Measurements from ENCODE around the gene HCFC1R1.
"Not testable (repeated sequence)": the region's sequence is repeated elsewhere in the genome, so short reads cannot be mapped to it uniquely, and the experiment has no call there.

The HCFC1R1 gene

GRCh38 chr16:3056336-3057180, 32.8 kb upstream of the HCFC1R1 start:
- FAIRE-seq, result no peak

- FAIRE-seq, result not testable (repeated sequence)
Observed at GRCh38 chr16:3055734-3056115, 32.0 kb upstream of the HCFC1R1 start.

GRCh38 chr16:3054965-3055733, 31.4 kb upstream of the HCFC1R1 start:
- no peak for FAIRE-seq

GRCh38 chr16:3053330-3053710, 29.6 kb upstream of the HCFC1R1 start:
- FAIRE-seq, result not testable (repeated sequence)

- not testable (repeated sequence) for FAIRE-seq
Observed at GRCh38 chr16:3052571-3053329, 29.0 kb upstream of the HCFC1R1 start.

GRCh38 chr16:3051494-3051893, 27.8 kb upstream of the HCFC1R1 start:
- FAIRE-seq, result no peak

- FAIRE-seq, result no peak
Observed at GRCh38 chr16:3051009-3051408, 27.3 kb upstream of the HCFC1R1 start.

GRCh38 chr16:3050487-3050886, 26.7 kb upstream of the HCFC1R1 start:
- no peak for FAIRE-seq

- FAIRE-seq, result no peak
Observed at GRCh38 chr16:3049921-3050481, 26.3 kb upstream of the HCFC1R1 start.

- FAIRE-seq, result no peak
Observed at GRCh38 chr16:3047387-3047720, 23.6 kb upstream of the HCFC1R1 start.

- FAIRE-seq, result no peak
Observed at GRCh38 chr16:3046641-3047386, 23.1 kb upstream of the HCFC1R1 start.

GRCh38 chr16:3045758-3046640, 22.3 kb upstream of the HCFC1R1 start, which contains the start of gene MMP25:
MMP25 (plus strand) TSS chr16:3046561; CDS start chr16:3046918, 357 bp downstream.
- FAIRE-seq, result no peak

GRCh38 chr16:3044708-3045107, 21.0 kb upstream of the HCFC1R1 start:
- FAIRE-seq, result no peak

- no peak for FAIRE-seq
Observed at GRCh38 chr16:3042376-3042775, 18.6 kb upstream of the HCFC1R1 start.

- FAIRE-seq, result no peak
Observed at GRCh38 chr16:3038896-3039295, 15.2 kb upstream of the HCFC1R1 start.

GRCh38 chr16:3038256-3038655, 14.5 kb upstream of the HCFC1R1 start:
- no peak for FAIRE-seq

GRCh38 chr16:3036726-3037315, 13.1 kb upstream of the HCFC1R1 start, which contains the start of gene BICDL2:
BICDL2 (minus strand) TSS chr16:3036944; CDS start chr16:3035496, 1,448 bp downstream.
- no peak for FAIRE-seq

GRCh38 chr16:3035972-3036725, 12.4 kb upstream of the HCFC1R1 start:
- FAIRE-seq, result no peak

GRCh38 chr16:3035289-3035971, 11.7 kb upstream of the HCFC1R1 start:
- FAIRE-seq, result no peak
